ENCODE measurements around the gene L3MBTL3.

Gene L3MBTL3

DNA sequence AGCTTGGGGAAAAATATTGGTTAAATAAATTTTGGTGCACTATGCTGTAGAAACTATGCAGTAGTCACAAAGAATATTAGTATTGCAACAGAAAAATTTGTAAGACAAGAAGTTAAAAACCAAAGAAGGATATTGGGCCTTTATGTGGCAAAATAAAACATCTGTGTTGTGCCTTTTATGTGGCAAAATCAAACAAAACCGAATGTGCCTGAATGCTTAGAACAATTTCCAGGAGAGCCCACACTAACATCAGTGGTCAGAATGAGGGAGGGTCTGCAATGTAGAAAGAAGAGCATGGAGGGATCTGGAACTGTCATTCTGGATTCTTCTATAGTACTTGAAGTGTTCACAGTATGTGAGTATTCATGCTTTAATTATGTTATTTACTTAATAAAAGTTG, 75.2 kb downstream of the L3MBTL3 start:
- TF ChIP-seq TCF12 (IDR thresholded peaks at IDR 0.05; ENCODE audit: low read depth) (no peak), YY1 (IDR thresholded peaks at IDR 0.05; ENCODE audit: low read depth) (no peak), ZBTB7A (IDR thresholded peaks at IDR 0.05; ENCODE audit: low read depth) (no peak), FOXM1 (IDR thresholded peaks at IDR 0.05; ENCODE audit: borderline replicate concordance, low read depth) (no peak), EP300 (IDR thresholded peaks at IDR 0.05; ENCODE audit: borderline replicate concordance) (no peak), NFIC (IDR thresholded peaks at IDR 0.05) (no peak), TAF1 (IDR thresholded peaks at IDR 0.05; ENCODE audit: low read depth) (no peak), CEBPB (IDR thresholded peaks at IDR 0.05) (no peak), CREB1 (IDR thresholded peaks at IDR 0.05; ENCODE audit: low read depth) (no peak), RAD21 (IDR thresholded peaks at IDR 0.05; ENCODE audit: low read depth) (no peak), TEAD4 (IDR thresholded peaks at IDR 0.05) (no peak), EGR1 (IDR thresholded peaks at IDR 0.05) (no peak)
- TF ChIP-seq, protein P1, sequence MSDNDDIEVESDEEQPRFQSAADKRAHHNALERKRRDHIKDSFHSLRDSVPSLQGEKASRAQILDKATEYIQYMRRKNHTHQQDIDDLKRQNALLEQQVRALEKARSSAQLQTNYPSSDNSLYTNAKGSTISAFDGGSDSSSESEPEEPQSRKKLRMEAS (IDR thresholded peaks at IDR 0.05), result no peak
- TF ChIP-seq, protein P2, sequence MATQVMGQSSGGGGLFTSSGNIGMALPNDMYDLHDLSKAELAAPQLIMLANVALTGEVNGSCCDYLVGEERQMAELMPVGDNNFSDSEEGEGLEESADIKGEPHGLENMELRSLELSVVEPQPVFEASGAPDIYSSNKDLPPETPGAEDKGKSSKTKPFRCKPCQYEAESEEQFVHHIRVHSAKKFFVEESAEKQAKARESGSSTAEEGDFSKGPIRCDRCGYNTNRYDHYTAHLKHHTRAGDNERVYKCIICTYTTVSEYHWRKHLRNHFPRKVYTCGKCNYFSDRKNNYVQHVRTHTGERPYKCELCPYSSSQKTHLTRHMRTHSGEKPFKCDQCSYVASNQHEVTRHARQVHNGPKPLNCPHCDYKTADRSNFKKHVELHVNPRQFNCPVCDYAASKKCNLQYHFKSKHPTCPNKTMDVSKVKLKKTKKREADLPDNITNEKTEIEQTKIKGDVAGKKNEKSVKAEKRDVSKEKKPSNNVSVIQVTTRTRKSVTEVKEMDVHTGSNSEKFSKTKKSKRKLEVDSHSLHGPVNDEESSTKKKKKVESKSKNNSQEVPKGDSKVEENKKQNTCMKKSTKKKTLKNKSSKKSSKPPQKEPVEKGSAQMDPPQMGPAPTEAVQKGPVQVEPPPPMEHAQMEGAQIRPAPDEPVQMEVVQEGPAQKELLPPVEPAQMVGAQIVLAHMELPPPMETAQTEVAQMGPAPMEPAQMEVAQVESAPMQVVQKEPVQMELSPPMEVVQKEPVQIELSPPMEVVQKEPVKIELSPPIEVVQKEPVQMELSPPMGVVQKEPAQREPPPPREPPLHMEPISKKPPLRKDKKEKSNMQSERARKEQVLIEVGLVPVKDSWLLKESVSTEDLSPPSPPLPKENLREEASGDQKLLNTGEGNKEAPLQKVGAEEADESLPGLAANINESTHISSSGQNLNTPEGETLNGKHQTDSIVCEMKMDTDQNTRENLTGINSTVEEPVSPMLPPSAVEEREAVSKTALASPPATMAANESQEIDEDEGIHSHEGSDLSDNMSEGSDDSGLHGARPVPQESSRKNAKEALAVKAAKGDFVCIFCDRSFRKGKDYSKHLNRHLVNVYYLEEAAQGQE (IDR thresholded peaks at IDR 0.05; ENCODE audit: low read depth), result no peak
- TF ChIP-seq, protein P3, sequence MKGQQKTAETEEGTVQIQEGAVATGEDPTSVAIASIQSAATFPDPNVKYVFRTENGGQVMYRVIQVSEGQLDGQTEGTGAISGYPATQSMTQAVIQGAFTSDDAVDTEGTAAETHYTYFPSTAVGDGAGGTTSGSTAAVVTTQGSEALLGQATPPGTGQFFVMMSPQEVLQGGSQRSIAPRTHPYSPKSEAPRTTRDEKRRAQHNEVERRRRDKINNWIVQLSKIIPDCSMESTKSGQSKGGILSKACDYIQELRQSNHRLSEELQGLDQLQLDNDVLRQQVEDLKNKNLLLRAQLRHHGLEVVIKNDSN (IDR thresholded peaks at IDR 0.05), result no peak

DNA sequence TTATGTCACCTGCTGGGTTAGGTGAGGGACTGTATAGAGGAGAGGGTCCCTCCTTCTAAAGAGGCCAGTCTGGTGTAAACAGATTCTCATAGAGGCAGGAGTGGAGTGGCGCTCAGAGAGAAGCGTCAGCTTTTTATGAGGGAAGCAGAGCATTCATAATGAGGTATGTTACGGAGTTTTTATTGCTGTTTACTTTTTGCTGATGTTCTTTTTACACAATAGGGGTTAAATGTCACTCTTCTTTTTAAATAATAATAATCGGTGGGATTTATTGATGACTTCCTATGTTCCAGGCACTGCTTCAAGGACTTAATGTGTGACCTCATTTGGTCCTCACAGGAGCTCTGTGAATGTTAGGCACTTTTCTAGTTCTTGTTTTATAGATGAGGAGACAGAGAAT, 79.9 kb downstream of the L3MBTL3 start:
- TF ChIP-seq TEAD4 (IDR thresholded peaks at IDR 0.05), result no peak
- no peak for TF ChIP-seq TAF1 (IDR thresholded peaks at IDR 0.05; ENCODE audit: low read depth)
- no peak for TF ChIP-seq CREB1 (IDR thresholded peaks at IDR 0.05; ENCODE audit: low read depth)
- TF ChIP-seq EGR1 (IDR thresholded peaks at IDR 0.05), result no peak
- no peak for TF ChIP-seq YY1 (IDR thresholded peaks at IDR 0.05; ENCODE audit: low read depth)
- TF ChIP-seq, protein P2 (IDR thresholded peaks at IDR 0.05; ENCODE audit: low read depth), result no peak
- TF ChIP-seq RAD21 (IDR thresholded peaks at IDR 0.05; ENCODE audit: low read depth), result no peak
- no peak for TF ChIP-seq EP300 (IDR thresholded peaks at IDR 0.05; ENCODE audit: borderline replicate concordance)
- no peak for TF ChIP-seq CEBPB (IDR thresholded peaks at IDR 0.05)

DNA sequence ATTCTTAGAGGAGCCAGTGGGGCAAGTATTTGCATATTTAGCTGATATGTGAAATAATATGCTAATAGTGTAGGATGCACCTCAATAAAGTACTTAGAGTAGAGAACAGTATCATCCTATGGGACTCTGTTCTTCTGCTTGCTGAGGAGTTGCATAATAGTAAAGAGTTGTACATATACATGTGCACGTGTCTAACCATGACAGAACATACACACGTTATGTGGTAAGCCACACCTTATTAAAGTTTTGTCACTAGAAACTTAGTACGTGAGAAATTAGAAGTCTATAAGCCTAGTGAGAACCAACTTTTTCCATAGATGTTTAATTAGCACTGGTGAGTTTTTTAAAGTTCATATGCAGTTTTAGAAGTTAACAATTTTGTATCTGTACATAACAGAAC, 80.7 kb downstream of the L3MBTL3 start:
- TF ChIP-seq, protein P2 (IDR thresholded peaks at IDR 0.05; ENCODE audit: low read depth), result no peak
- no peak for TF ChIP-seq EP300 (IDR thresholded peaks at IDR 0.05; ENCODE audit: borderline replicate concordance)
- no peak for TF ChIP-seq TCF12 (IDR thresholded peaks at IDR 0.05; ENCODE audit: low read depth)
- no peak for TF ChIP-seq RAD21 (IDR thresholded peaks at IDR 0.05; ENCODE audit: low read depth)
- no peak for TF ChIP-seq FOXM1 (IDR thresholded peaks at IDR 0.05; ENCODE audit: borderline replicate concordance, low read depth)
- TF ChIP-seq, protein P3 (IDR thresholded peaks at IDR 0.05), result no peak
- TF ChIP-seq TAF1 (IDR thresholded peaks at IDR 0.05; ENCODE audit: low read depth), result no peak
- no peak for TF ChIP-seq CEBPB (IDR thresholded peaks at IDR 0.05)
- TF ChIP-seq CREB1 (IDR thresholded peaks at IDR 0.05; ENCODE audit: low read depth), result no peak
- TF ChIP-seq TEAD4 (IDR thresholded peaks at IDR 0.05), result no peak
- TF ChIP-seq EGR1 (IDR thresholded peaks at IDR 0.05), result no peak
- TF ChIP-seq YY1 (IDR thresholded peaks at IDR 0.05; ENCODE audit: low read depth), result no peak
- no peak for TF ChIP-seq ZBTB7A (IDR thresholded peaks at IDR 0.05; ENCODE audit: low read depth)
- TF ChIP-seq, protein P1 (IDR thresholded peaks at IDR 0.05), result no peak

DNA sequence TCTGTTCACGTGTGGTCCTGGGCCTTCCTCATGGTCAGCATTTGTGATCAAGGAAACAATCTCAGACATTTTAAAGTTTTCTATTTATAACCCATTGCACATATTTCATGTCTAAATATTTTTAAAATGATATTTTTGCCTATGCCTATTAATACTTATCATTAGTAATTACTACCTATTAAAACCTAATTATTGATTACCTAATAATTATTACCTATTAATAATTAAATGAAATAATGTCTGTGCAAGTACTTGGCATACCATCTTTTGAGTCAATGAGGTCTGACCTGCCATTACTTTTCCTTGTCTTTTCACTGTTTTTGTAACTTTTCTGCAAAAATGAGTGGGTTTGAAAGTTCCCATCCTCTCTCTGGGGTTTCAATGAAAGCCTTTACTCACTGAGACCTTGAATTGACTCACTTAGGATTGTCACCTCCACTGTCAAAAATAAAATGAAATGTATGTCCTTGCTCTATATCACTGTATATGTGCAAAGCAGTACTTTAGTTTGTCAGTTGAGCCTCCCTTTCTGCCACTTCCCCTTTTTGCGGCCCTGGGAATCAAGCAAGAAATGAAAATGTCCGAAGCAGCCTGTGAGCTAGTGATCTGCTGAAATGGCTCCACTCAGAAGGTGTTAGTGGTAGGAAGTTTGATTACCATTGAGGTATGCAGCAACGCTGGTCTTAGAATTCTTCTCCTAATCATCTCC, 87.8 kb downstream of the L3MBTL3 start:
- TF ChIP-seq, protein P1 (IDR thresholded peaks at IDR 0.05), result no peak
- TF ChIP-seq EGR1 (IDR thresholded peaks at IDR 0.05) (no peak), CEBPB (IDR thresholded peaks at IDR 0.05) (no peak), FOXM1 (IDR thresholded peaks at IDR 0.05; ENCODE audit: borderline replicate concordance, low read depth) (no peak), TCF12 (IDR thresholded peaks at IDR 0.05; ENCODE audit: low read depth) (no peak), RAD21 (IDR thresholded peaks at IDR 0.05; ENCODE audit: low read depth) (no peak), EP300 (IDR thresholded peaks at IDR 0.05; ENCODE audit: borderline replicate concordance) (no peak), TEAD4 (IDR thresholded peaks at IDR 0.05) (no peak), CREB1 (IDR thresholded peaks at IDR 0.05; ENCODE audit: low read depth) (no peak), YY1 (IDR thresholded peaks at IDR 0.05; ENCODE audit: low read depth) (no peak), ZBTB7A (IDR thresholded peaks at IDR 0.05; ENCODE audit: low read depth) (no peak), NFIC (IDR thresholded peaks at IDR 0.05) (no peak), TAF1 (IDR thresholded peaks at IDR 0.05; ENCODE audit: low read depth) (no peak)
- TF ChIP-seq, protein P2 (IDR thresholded peaks at IDR 0.05; ENCODE audit: low read depth), result no peak
- TF ChIP-seq, protein P3 (IDR thresholded peaks at IDR 0.05), result no peak
